HG03196 (cell line): Measurements from ENCODE around the gene ADNP2.
"Not testable (repeated sequence)": the region's sequence is repeated elsewhere in the genome, so short reads cannot be mapped to it uniquely, and the experiment has no call there.

Experiments
- ATAC-seq: cut with Tn5 transposase; IDR thresholded peaks from one replicate; pipeline ENCODE4 v1.9.1; 2021; ENCODE audit not compliant: unreplicated experiment

ADNP2 gene

DNA sequence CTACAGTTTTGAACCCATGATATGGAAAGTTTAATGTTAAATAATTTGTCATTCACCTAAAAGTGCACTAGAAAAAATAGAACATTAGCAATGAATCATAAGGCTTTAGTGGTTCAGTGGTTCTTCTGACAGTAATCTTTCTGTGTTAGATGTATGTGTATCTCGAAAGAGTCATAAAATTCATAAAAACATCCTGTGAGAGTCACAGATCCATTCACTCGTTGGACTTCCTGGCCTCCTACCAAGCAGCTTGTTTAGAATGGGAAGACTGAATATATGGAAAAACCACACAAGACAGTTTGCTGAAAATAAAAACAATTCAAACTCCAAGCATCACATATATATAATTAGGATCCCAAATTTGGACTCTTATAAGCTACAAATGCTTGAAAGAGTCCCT lies 34.8 kb downstream of the ADNP2 start:
- ATAC-seq: no peak

DNA sequence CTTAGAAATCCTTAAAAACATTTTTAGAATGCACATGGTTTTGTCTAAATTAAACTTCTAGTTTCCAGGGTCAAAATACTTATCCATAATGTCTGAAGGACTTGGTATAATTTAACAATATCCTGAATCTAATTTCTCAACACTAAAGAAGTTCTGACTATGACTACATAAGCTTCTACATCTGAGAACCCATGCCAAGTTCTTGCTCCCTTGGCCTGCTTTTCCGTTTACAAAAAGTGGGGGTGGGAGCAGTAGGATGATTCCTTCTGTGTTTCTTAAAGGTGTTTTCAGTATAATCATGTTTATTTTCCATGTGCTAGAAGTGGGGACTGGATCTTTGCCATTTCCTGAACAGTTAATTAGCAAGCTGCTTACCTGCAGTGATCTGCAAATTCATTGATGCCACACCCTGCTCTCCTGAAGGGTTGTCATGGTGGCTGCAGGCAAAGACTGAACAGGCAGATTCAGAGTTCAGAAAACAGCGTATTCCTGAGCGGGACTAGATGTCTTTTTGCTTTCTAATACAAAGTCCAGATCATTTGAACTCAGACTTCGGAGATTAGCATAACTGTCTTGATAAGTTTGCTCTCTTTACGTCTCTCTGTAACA lies 36.2 kb downstream of the ADNP2 start:
- ATAC-seq: no peak

DNA sequence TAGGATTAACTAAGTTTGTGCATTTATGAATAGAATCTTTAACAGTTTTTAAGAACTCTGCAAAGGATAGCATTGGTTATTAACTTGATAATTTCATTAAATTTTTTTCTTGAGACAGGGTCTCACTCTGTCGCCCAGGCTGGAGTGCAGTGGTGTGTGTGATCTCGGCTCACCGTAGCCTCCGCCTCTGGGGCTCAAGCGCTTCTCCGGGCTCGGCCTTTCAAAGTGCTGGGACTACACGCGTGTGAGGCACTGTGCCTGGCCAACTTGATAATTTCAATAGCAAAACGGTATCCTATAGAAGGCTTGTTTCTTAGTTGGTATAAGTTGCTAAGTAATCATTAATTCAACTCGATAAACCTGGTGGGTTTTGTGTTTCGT lies 38.0 kb downstream of the ADNP2 start:
- peak; percentile 17 for ATAC-seq

DNA sequence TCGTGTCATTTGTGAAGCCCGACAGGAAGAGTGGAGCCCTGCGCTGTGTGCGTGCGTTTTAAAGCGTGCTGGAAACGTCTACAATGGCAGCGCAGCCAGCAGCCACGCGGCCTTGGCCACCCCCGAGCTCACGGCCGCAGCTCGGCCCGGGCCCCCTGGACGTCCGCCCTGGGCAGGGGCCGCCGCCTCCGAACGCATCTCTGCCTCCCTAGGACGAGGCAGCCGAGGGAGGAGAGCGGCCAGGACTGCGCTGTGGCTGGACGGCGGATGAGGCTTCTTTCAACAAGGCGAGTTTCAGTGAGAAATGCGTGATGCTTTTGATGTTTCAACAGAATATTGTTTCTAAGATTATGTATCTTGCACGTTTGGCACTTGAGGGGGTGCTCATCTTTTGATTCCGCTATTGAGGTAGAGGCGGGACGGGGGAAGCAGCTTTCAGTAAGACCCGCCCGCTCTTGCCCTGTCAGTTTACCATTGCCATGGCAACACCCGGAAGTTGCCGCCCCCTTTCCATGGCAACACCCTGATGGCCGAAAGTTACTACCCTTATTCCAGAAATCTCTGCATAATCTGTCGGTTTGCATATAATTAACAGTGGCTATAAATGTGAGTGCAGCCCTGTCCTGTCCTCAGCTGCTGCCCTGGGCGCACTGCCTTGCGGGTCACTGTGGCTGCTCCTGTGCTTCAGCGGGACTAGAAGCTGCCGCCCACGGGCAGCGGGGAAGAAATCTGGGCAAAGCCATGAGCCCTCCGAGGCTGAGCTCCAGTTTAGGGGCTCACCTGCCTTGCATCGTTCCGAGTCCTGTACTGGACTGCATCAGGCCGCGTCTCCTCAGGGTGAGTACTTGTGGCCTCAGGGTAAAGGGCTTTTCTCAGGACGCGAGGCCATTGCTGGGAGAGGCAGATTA lies 38.6 kb downstream of the ADNP2 start:
- peak; percentile 72 for ATAC-seq

DNA sequence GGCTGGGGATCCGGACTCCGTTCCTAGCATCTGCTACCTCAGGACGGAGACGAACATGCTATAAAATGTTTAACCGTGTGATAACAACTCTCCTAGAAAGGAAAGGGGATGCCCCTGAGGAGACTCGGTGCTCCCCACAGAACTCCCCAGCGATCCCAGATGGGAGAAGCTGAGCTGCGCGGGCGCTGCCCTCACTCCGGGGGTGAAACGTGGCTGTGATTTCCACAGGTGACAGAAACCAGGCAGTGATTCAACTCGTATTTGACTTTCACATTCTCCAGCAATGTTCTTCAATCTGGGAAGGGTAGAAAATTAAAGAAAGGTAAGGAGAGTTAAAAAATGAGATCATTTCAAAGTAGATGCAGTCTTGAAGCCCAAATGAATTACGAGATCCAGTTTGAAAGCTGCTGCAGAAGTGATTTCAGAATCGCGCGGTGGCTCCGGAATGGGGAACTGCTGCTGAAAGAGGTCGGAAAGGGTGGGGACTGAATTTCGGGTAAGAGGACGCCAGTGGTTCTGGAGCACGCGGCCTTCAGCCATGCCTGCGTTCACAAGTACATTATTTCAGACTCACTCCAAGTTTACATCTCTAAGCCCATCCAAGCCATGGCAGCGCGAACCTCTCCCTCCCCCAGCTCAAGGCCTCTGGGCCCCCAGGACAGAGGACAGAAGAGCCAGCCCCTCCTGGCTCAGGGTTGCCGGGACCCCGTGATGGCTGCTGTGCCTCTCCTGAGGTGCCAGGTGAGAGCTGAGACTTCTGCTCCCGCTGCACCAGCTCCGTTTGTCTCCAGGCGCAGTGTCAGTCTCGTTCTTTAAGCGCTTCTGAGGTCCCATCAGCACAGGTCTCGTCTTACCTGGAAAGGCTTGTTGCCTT lies 39.5 kb downstream of the ADNP2 start:
- ATAC-seq: no peak

DNA sequence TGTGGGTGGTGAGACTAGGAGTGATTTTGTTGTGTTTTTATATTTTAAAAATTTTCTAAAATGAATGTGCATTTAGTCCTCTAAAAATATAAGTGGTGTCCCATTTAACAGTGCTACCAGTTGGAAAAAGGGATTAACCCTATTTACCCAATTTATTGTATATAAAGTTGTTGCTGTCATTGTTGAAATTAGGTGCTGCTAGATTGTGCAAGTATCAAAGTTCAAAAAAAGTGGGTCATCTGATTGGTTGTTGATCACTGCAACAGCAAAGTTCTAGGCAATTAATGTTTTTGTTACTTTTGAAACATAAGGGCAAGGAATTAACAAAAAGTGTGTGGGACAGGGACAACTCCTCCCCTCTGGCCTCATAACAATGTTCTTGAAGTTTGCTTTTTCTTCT lies 40.6 kb downstream of the ADNP2 start:
- ATAC-seq: no peak

DNA sequence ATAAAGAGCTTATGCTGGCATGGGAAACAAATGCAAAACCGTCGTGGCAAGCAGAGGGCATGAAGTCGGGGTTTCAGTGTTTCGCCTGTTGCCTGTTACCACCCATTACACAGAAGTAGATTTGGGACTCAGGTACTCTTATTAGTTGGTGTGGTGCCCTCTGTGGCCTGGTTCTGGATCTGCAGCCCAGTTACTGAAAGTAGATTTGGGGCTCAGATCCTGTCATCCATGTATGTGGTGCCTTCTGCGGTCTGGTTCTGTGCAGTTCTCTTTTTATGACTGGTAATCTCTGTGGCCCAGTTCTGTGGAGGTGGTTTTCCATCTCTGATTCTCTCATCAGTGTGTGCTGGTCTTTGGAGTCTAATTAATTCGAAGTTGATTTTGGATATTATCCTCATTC lies 45.2 kb downstream of the ADNP2 start:
- peak; percentile 84 for ATAC-seq

DNA sequence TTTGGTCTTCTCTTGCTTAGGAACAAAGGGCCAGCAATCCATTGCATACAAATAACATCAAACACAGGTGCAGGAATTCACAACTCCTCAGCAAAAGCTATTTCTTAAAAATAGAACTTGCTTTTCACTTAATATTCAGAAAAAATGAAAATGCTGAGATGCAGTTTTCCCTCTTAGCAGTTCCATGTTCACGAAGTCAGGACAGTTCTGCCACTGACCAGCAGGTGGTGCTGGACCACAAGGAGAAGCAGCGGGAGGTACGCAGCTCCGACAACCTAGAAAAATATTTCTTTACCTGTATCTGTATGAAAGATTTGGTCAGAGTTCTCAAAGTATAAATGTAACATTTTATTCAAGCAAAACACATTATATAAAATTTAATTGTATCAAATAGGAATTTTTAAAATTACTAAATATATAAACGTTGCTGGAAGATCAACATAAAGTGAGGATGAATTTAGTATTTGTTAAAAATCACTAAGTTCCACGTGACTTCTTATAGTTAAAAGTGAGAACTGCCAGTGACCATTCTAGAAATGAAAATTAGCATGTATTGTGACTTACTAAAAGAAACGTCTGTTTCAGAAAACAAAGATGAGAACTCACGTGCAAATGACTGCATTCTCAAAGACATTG lies 48.8 kb downstream of the ADNP2 start:
- ATAC-seq: no peak

DNA sequence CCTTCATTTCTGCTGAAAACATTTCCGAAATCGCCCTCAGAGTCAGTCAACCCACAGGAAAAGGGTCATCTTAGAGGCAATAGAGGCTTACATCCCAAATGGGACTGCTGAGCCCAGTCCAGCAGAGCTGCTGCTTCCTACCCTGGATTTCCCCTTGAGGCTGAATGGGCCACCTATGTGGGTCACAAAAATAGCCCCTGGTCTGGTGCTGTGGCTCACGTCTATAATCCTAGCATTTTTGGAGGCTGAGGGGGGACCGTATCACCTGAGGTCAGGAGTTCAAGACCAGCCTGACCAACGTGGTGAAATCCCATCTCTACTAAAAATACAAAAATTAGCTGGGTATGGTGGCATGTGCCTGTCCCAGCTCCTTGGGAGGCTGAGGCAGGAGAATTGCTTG lies 49.3 kb downstream of the ADNP2 start:
- ATAC-seq: no peak

DNA sequence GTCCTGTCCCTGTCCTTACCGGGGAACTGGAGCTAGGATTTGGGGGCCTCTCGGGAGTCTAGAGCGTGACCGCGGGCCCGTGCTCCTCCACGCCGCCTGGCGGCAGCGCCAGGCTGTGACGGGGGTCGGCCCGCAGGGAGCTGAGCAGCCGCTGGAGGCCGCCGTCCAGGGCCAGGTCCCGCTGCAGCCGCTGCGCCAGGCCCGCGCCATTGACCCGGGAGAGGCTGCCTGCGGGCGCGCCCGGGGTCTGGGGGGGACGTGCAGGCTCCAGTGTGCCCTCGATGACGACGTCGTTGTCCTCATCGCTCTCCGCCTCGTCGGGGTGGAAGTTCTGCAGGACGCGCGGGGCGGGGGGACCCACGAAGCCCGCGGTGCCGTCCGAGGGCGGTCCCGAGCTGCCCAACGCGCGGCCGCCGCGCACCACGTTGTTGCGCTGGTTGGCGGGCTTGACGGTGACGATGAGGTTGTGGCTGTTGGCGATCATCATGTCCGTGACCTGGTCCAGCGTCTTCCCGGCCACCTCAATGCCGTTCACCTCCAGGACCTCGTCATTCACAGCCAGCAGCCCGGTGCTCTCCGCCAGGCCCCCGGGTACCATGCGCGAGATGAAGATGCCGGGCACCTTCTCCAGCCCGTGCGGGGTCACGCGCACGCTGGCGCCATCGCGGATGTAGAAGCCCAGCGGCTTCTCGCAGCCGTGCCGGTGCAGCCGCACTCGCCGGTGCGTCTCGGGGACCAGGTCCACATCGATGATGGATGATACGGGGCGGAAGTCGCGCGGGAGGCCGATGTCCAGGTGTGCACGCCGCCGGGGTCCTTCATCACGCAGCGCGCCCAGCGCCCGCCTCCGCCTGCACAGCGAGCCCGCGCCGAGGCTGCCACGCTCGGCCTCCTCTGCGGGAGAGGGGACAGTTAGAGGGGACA lies 50.9 kb downstream of the ADNP2 start:
- ATAC-seq: no peak

DNA sequence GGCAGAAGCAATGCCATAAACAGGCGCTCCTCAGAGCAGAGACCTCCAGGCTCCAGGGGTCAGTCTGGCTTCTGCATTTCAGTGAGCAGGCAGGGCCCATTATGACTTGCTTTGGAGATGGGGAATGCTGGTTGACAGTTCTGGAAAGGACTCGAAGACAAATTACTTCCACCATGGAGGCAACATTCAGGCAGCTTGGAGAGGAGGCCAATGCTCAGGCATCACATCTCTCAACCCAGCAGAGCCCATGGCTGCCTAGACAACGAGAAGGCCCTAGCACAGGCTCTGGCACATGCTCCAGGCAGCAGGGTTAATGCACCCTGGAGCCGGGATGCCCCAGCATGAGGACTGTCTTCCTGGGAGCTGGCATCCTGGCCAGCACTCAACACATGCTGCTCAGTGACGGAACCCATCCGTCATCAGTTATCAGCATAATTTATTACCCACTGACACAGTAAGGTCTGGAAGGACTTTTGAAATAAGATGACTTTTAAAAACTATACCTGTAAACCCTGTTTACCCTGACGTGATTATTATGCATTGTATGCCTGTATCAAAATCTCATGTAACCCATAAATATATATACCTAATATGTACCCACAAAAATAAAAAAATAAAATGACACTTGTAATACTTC lies 52.8 kb downstream of the ADNP2 start:
- no peak for ATAC-seq

DNA sequence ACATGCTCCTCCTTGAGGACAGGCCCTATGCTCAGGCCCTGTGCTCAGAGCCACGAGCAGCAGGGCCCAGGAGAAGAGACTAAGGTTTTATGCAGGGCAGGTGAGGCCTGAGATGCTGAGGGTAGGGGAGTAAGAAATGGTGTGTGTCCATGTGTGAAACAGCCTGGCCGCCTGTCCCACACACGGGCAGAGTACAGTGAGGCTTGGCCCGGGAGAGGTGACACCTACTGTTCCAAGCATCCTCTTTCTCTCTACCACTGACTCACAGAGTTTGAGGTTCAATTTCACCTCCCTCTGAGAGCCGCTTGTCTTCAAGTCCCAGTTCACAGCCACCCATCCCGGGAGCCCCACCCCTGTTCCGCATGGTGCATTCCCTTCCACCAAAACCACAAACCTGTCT lies 54.1 kb downstream of the ADNP2 start:
- no peak for ATAC-seq

DNA sequence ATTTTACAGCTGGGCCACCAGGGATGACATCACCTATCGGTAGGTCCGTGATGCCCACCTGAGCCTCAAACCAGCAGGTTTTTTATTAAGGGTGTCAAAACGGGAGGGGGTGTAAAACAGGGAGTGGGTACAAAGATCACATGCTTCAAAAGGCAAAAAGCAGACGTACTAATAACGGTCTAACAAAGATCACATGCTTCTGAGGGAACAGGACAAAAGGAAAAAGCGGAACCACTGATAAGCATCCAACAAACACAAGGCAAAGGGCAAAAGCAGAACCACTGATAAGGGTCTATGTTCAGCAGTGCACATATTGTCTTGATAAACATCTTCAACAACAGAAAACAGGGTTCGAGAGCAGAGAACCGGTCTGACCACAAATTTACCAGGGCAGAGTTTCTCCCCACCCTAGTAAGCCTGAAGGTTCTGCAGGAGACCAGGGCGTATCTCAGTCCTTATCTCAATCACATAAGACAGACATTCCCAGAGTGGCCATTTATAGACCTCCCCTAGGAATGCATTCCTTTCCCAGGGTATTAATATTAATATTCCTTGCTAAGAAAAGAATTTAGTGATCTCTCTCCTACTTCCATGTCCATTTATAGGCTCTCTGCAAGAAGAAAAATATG lies 55.8 kb downstream of the ADNP2 start:
- ATAC-seq: not testable (repeated sequence)

DNA sequence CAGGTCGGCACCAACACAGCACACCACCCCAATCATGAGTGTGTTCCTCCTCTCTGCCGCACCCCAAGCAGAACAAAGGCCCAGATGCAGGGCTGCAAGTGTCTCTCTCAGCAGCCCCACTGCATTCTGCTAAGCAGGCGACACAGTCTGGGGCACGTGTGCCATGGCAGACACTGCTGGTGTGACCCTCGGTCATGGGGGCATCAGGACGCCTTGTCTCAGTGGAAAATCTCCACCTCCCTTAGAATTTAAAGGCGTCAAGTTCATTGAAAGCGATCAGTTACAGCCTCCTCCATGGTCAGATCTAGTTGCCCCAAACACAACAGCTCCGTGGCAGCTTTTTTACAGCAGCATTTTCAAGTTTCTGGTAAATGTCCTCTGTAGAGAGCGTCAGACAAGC lies 57.2 kb downstream of the ADNP2 start:
- ATAC-seq: no peak

DNA sequence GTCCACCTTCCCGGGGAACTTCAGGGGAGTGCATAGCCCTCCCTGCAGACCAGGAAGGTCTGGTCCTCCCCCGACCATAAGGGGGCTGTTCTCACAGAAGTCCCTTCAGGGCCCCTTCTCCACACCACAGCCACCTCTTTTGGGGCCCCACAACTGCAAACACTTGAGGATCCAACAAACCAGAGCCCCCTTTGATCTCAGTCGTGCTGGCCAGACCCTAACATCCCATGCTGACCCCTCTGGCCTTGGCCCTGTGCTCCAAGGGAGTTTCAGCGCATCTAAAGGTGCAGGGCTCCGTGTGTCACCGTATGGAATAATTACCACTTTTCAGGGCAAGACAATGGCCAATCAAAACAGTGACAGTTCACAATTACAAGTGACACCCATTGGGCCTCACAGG lies 57.7 kb downstream of the ADNP2 start:
- no peak for ATAC-seq

DNA sequence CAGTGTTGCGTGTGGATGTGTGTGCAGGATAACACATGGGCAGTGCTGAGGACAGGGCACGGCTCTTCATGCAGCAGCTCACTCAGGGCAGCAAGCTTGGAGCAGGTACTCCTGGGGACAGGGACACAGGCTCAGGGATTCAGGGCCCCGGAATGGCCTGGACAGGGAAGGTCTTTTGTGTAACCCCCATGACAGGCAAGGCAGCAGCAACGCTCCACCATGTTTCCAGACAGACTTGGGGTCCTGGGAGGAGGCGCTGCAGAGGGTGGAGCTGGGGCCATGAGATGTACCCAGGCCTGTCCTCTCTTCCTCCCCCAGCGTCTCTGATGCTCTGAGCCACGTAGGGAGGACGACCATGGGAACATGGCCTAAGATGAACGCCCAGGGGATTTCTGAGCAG lies 58.3 kb downstream of the ADNP2 start:
- ATAC-seq: no peak

DNA sequence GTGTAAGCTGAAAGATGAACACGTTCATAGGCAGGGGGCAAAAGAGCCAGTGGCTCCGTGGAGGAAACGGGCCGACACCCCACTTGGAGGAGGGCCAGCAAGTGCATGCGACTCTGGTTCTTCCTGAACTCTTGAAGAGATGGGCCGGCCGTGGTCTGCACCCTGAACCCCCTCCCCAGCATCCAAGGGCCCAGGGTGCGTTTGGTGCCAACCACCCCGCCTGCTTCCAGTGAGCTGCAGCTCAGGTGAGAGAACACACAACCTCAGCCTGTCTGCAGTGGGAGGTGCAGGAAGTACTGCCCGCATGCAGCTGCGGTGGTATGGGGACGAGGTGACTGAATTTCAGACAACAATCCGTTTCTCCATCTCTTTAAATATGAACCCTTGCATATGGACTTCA lies 58.9 kb downstream of the ADNP2 start:
- no peak for ATAC-seq

DNA sequence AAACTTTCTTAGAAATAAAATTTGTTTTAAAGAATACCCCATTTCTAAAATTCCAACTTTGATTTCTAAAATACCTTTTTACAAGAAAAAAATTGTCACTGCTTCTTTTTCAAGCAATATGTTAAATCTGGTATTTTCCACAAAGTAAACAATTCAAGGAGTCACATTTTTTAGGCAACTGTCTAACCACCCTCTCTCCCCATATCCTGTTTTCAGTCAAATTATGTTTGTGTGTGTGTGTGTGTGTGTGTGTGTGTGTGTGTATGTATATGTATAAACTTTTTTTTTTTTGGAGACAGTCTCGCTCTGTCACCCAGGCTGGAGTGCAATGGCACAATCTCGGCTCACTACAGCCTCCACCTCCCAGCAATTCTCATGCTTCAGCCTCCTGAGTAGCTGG lies 59.3 kb downstream of the ADNP2 start:
- ATAC-seq: no peak

DNA sequence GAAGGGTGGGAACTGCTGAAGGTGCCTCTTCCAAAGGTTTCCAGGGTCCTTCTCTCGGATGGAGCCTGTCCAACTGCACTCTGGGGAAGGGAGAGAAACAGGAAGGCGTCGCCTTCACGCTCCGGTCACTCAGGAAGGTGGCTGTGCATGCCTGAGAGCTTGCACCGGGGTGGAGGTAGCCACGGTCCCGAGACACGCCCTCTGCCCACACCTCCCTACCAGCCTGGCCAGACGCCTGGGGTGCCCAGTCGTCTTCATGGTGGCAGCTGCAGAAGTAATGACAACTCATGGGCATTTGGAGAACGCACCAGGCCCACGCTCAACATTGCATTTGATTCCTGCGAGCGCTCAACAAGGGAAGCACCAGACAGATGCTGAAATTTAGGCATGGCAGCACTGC lies 59.9 kb downstream of the ADNP2 start:
- no peak for ATAC-seq
